ENCODE measurements around the gene POU2AF2. TPM values are rescaled to one million over a fixed set of nuclear protein-coding genes. Genes with fewer than 3 reads are reported as not detected.

Gene POU2AF2
- polyA plus RNA-seq, 2 of the 4 experiments (the other 2 are of a cell fraction) = not detected

GRCh38 chr11:111237926-111238325 lies 7.6 kb upstream of the POU2AF2 start (continued):
- TF ChIP-seq REST (IDR thresholded peaks at IDR 0.05) (no peak), TFCP2L1 (CRISPR knock-in tag; IDR thresholded peaks at IDR 0.05) (no peak), FOSB (CRISPR knock-in tag; IDR thresholded peaks at IDR 0.05) (no peak), MAFK (IDR thresholded peaks at IDR 0.05; ENCODE audit: partially characterized antibody) (no peak), RCOR1 (IDR thresholded peaks at IDR 0.05; ENCODE audit: low read depth, low read length) (no peak), EHMT2 (IDR thresholded peaks at IDR 0.05; ENCODE audit: low read depth) (no peak), PBX3 (IDR thresholded peaks at IDR 0.05) (no peak)

GRCh38 chr11:111246956-111247355 lies 1.4 kb downstream of the POU2AF2 start:
- ChIA-PET CTCF (interaction anchor here (1.4 kb wide), 1 partner anchor 199 kb away, joined by 3 read pairs; no protein-coding TSS in a partner anchor), POLR2A (no interaction called here)
- H3K4me3 ChIP-seq = no peak overlapping the region
- no peak for ATAC-seq
- 0% methylated on average over 1 of the region's 1 CpG for WGBS (ENCODE audit: missing lambda C conversion rate)
- no peaks in the 10 kb centered on the region for H3K9me3 ChIP-seq
- no peaks in the 10 kb centered on the region for H3K4me1 ChIP-seq
- H3K4me2 ChIP-seq = no peak overlapping the region
- H3K27ac ChIP-seq = no peak overlapping the region
- TF ChIP-seq ZC3H11A (IDR thresholded peaks at IDR 0.05) = no peak
- TF ChIP-seq CEBPB (IDR thresholded peaks at IDR 0.05) = no peak
- TF ChIP-seq HMGXB4 (CRISPR knock-in tag; IDR thresholded peaks at IDR 0.05; ENCODE audit: borderline replicate concordance) = no peak
- no peak for TF ChIP-seq ESRRA (IDR thresholded peaks at IDR 0.05; ENCODE audit: borderline replicate concordance, low read length)
- TF ChIP-seq NPAS2 (CRISPR knock-in tag; IDR thresholded peaks at IDR 0.05; ENCODE audit: borderline replicate concordance) = no peak
- TF ChIP-seq REST (IDR thresholded peaks at IDR 0.05) = no peak
- TF ChIP-seq ZNF302 (CRISPR knock-in tag; IDR thresholded peaks at IDR 0.05) = no peak
- no peak for TF ChIP-seq BCL3 (IDR thresholded peaks at IDR 0.05)
- TF ChIP-seq RCOR1 (IDR thresholded peaks at IDR 0.05; ENCODE audit: low read depth, low read length) = no peak
- DNase-seq (ENCODE audit: low read depth in 1 of 2, low spot score in 1 of 2) = no peak
- FAIRE-seq = no peak
